Amygdala (tissue), 56 donors: ENCODE results near the gene WDR77.

Experiments
- DNase-seq, 56 donors: peaks; one replicate each; lab custom pipeline; 2025; lab: John Stamatoyannopoulos, UW

Gene WDR77

GRCh38 chr1:111448918-111449702, at the start of gene WDR77, which contains the start of gene ATP5PB:
TSS of gene WDR77 (minus strand) at chr1:111449256. CDS start at chr1:111449169, 87 bp downstream.
TSS of gene ATP5PB (plus strand) at chr1:111449464. CDS start at chr1:111449542, 78 bp downstream.
- DNase-seq, result peak; percentile 43 to 98 (median 91)

- DNase-seq, result no peak
These were observed 48.5 kb upstream of the WDR77 start for GRCh38 chr1:111497592-111497991.

- DNase-seq, result no peak
These were observed 47.3 kb upstream of the WDR77 start for GRCh38 chr1:111496398-111496797.

GRCh38 chr1:111491070-111491469, 42.0 kb upstream of the WDR77 start:
- DNase-seq, result peak in 2 of 56 donors; percentile 20 to 28

GRCh38 chr1:111490220-111490619, 41.2 kb upstream of the WDR77 start:
- DNase-seq, result no peak

- DNase-seq, result peak in 7 of 56 donors; percentile 14 to 61 (median 25)
These were observed 40.5 kb upstream of the WDR77 start for GRCh38 chr1:111489604-111490003.

GRCh38 chr1:111488669-111489068, 39.6 kb upstream of the WDR77 start:
- DNase-seq, result peak in 20 of 56 donors; percentile 15 to 73 (median 48)

GRCh38 chr1:111487133-111487532, 38.1 kb upstream of the WDR77 start:
- no peak for DNase-seq

- no peak for DNase-seq
These were observed 37.4 kb upstream of the WDR77 start for GRCh38 chr1:111486431-111486830.

GRCh38 chr1:111484391-111485026, 35.5 kb upstream of the WDR77 start:
- DNase-seq, result no peak

GRCh38 chr1:111483876-111484275, 34.8 kb upstream of the WDR77 start:
- DNase-seq, result no peak

GRCh38 chr1:111483166-111483565, 34.1 kb upstream of the WDR77 start:
- DNase-seq, result no peak

GRCh38 chr1:111481387-111482221, 32.5 kb upstream of the WDR77 start:
- DNase-seq, result peak in 50 of 56 donors; percentile 21 to 85 (median 56)

- DNase-seq, result no peak
These were observed 31.6 kb upstream of the WDR77 start for GRCh38 chr1:111480674-111481073.

GRCh38 chr1:111476761-111477309, 27.8 kb upstream of the WDR77 start:
- no peak for DNase-seq

GRCh38 chr1:111476214-111476613, 27.2 kb upstream of the WDR77 start:
- no peak for DNase-seq

- DNase-seq, result no peak
These were observed 26.6 kb upstream of the WDR77 start for GRCh38 chr1:111475701-111476100.

- DNase-seq, result no peak
These were observed 25.5 kb upstream of the WDR77 start for GRCh38 chr1:111474521-111474920.

- no peak for DNase-seq
These were observed 25.1 kb upstream of the WDR77 start for GRCh38 chr1:111474106-111474505.

- no peak for DNase-seq
These were observed 22.5 kb upstream of the WDR77 start for GRCh38 chr1:111471538-111471937.

- DNase-seq, result peak in 12 of 56 donors; percentile 5 to 54 (median 22)
These were observed 22.0 kb upstream of the WDR77 start for GRCh38 chr1:111471012-111471411.
